ELR (cell line): ENCODE data around the gene CMTM3.
A peak's percentile ranks its signal among the peaks of the same experiment; 100 is the strongest.

Experiments used
- DNase-seq: peaks from one replicate; pipeline ENCODE4 v3.0.0-alpha.2; 2015; ENCODE audit warnings: low read depth

Gene CMTM3

GRCh38 chr16:66635406-66635805 lies 30.9 kb downstream of the CMTM3 start:
- DNase-seq = no peak

- DNase-seq = no peak
Measured at GRCh38 chr16:66636199-66636598, 31.7 kb downstream of the CMTM3 start.

- no peak for DNase-seq
Measured at GRCh38 chr16:66637806-66638205, 33.3 kb downstream of the CMTM3 start.

- no peak for DNase-seq
Measured at GRCh38 chr16:66639091-66639885, 34.8 kb downstream of the CMTM3 start.

- no peak for DNase-seq
Measured at GRCh38 chr16:66640724-66641314, 36.3 kb downstream of the CMTM3 start.

GRCh38 chr16:66641387-66641786 lies 36.9 kb downstream of the CMTM3 start:
- no peak for DNase-seq

GRCh38 chr16:66647866-66648265 lies 43.4 kb downstream of the CMTM3 start:
- no peak for DNase-seq

GRCh38 chr16:66649167-66649566 lies 44.7 kb downstream of the CMTM3 start:
- no peak for DNase-seq

- DNase-seq = no peak
Measured at GRCh38 chr16:66649636-66650205, 45.2 kb downstream of the CMTM3 start.

- peak; percentile 85 for DNase-seq
Measured at GRCh38 chr16:66650707-66651473, 46.4 kb downstream of the CMTM3 start.

GRCh38 chr16:66651474-66651765 lies 46.9 kb downstream of the CMTM3 start:
- peak; percentile 20 for DNase-seq

- no peak for DNase-seq
Measured at GRCh38 chr16:66651965-66652364, 47.5 kb downstream of the CMTM3 start.

GRCh38 chr16:66652661-66653360 lies 48.3 kb downstream of the CMTM3 start:
- no peak for DNase-seq

- DNase-seq = no peak
Measured at GRCh38 chr16:66653581-66654350, 49.3 kb downstream of the CMTM3 start.

GRCh38 chr16:66656547-66656946 lies 52.0 kb downstream of the CMTM3 start:
- peak; percentile 40 for DNase-seq

- no peak for DNase-seq
Measured at GRCh38 chr16:66658143-66658859, 53.8 kb downstream of the CMTM3 start.

- no peak for DNase-seq
Measured at GRCh38 chr16:66658860-66659190, 54.3 kb downstream of the CMTM3 start.

- DNase-seq = peak; percentile 95
Measured at GRCh38 chr16:66660422-66661209, 56.1 kb downstream of the CMTM3 start.

- no peak for DNase-seq
Measured at GRCh38 chr16:66661210-66661560, 56.7 kb downstream of the CMTM3 start.

- DNase-seq = peak; percentile 25
Measured at GRCh38 chr16:66661671-66662346, 57.3 kb downstream of the CMTM3 start.
